Skeletal muscle cell (primary cell): Measurements from ENCODE around the gene STT3A.
A peak's percentile ranks its signal among the peaks of the same experiment; 100 is the strongest.
"Not testable (repeated sequence)": the region's sequence is repeated elsewhere in the genome, so short reads cannot be mapped to it uniquely, and the experiment has no call there.

Experiments used
- DNase-seq: peaks from one replicate; pipeline ENCODE4 v3.0.0-alpha.2; 2010; ENCODE audit warnings: low read depth
- H3K4me3 ChIP-seq: 2 replicates; pipeline ENCODE4 v1.5.1; 2011; ENCODE audit warnings: low read depth, mild to moderate bottlenecking, control low read depth, low read length, moderate library complexity

STT3A gene

DNA sequence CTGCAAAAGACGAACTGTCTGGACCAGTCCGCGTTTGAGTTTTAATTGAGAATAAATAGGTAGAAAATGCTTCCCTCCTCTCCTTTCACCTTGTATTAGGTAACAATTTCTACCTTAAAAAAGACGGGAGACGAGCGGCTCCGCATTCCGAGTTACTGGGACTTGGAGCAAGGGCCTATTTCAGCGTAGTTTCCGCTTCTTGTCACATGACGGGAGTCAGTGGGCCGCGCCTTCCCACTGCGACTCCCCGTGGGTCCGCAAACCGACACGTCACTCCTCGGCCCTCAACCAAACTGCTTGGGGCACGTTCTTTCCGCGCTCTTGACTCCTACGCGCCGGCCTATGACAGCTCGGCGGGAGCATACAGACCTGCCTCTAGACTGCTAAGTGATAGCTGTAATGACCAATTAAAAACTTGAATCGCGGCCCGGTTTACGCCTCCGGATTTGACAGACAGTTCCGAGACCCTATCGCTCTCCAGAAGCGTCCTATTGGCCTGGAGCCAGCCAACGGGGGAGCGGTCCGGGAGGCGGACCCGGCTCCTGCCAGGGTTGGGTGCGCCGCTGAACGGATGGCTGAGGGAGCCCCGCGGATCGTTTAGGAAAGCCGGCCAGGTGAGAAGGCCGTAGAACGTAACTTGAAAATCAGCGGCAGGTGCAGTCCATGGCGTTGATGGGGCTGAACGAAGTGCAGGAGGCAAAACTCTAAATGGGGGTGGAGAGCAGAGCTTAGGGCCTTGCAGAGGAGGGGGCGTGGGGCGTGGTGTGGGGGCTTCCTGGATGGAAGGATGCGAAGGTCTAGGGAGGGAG is at the start of gene STT3A:
Gene STT3A (plus strand): TSS at position 548 of the 809 bp plus-strand sequence. CDS start 3,064 bp downstream, outside the sequence.
- peak within 1 kb of the TSS; percentile 84 for H3K4me3 ChIP-seq
- DNase-seq = peak; percentile 100

DNA sequence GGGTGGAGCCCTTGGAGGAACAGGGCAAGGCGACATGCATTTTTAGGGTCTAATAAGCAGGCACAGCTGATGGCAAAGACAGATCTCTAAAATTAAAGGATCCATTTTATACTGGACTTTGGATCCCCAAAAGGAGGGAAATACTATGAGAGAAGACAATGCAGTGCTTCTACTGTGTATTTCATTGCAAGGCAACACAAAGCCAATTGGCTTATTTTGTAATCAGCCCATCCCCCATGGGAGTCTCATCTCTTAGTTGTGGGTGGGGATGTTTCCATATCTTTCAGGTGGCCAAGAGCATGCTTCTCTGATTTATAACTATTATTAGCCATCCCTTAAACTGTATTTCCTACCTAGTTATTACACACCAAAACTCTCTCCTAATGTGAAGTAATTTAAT is 41.9 kb upstream of the STT3A start:
- DNase-seq = no peak
- no peak overlapping the region for H3K4me3 ChIP-seq

DNA sequence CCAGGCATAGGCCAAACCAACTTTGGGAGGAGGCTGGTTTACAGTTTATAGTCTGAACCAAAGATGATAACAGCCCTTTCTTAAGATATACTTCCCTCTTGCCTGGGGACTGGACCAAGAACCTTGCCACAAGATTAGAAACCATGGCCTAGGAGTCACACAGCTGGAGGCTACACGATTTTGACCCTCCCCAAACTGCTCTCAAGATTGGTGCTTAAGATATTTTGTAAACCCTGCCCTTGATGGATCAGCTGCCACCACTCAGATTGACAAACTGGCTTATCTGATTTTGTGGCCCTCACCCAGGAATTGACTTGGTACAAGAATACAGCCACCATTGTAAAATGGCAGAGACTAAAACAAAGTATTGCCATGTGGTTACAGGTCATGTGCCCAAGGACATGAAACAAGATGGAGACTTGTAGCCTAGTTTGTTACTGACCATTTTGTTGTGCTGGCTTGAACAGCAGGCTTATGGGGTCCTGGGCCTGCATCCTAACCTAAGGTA is 40.8 kb upstream of the STT3A start:
- no peak overlapping the region for H3K4me3 ChIP-seq

DNA sequence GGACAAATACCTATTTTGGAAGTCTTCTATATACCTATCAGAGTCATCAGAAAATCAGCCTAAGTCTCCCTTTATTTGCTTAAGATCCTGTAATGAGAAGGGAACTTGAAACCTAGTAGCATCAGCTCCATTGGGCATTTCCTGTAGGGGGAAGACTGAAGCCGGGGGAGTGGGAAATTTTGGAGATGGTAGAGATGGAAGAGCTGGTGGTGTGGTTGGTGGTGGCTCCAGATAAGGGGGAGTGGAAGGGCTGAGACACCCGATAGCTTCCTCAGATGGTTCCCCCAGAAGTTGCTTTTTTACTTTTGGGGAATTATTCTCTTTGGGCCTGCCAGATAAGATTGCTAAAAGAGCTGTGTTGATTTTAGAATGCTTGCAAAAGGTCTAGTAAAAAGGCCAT is 39.7 kb upstream of the STT3A start:
- DNase-seq = no peak
- H3K4me3 ChIP-seq = no peak overlapping the region

More for the DNA sequence above, 40.8 kb upstream of the STT3A start:
- DNase-seq = no peak

DNA sequence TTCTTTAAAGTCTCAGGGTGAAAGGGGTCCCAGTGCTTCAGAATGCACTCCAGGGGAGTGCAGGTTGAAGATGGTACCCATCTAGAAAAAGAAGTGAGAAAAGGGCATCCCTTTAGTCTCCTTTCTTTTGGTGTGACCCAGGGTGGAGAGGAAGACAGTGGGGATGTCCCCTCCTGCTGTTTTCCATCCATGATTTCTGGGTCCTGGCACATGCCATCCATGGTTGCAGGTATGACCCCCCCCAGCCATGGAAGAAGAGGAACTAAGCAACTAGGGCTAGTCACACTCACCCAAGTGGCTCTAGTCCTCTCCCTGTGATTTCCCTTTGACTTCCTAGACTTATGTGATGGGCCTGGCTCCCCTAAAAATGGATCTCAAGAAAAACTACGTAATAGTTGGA is 39.3 kb upstream of the STT3A start:
- H3K4me3 ChIP-seq = no peak overlapping the region
- no peak for DNase-seq

DNA sequence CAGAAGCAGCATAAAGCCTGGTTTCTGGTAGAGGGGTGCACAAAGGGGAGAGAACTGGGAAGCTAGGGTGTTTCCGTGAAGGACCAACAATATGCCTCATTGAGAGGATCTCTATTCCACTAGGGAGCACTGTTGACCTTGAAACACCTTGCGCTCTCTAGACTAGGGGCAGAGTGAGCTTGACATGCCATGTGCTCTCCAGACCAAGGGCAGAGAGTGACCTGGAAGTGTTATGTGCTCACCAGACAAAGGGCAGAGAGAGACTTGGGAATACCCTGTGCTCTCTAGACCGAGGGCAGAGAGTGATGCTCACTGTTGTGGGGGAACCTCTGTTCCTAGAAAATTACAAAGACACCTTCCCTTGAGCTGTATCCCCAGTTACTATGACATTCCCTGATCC is 38.6 kb upstream of the STT3A start:
- no peak overlapping the region for H3K4me3 ChIP-seq
- DNase-seq = no peak

DNA sequence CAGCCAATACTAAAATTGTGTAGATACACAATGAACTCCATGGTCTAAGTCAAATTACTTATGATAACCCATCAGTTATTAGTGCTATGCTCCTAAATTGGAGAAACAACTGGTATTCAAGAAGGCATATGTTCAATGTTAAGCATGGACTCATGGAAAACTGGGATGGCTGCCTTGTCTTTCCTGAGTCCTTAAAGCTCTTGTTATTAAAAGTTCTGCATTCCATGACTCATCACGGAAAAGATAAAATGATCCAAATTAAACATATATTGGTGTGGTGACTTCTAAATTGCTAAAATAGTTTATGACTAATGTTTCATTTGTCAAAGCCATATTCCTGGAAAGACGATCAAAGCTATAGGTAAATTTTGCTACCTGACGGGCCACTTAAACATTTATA is 32.8 kb upstream of the STT3A start:
- H3K4me3 ChIP-seq = no peak overlapping the region
- no peak for DNase-seq

DNA sequence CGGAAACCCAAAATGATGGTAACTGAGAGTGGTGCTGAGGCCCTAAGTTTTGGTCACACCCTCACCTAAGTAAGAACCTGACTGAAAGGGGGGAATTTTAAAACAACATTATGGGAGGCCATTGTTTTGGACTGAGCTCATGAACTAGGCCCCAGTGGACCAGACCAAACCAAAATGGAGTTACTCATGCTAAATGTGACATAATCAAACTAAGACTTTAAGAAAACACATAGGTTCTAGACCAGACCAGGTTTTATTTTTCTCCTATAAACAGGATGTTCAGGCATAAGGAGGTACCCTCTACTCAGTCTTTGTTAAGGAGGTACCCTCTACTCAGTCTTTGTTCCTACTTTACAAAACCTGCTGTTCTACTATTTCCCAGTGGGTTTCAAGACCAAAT is 30.7 kb upstream of the STT3A start:
- H3K4me3 ChIP-seq = no peak overlapping the region
- no peak for DNase-seq

DNA sequence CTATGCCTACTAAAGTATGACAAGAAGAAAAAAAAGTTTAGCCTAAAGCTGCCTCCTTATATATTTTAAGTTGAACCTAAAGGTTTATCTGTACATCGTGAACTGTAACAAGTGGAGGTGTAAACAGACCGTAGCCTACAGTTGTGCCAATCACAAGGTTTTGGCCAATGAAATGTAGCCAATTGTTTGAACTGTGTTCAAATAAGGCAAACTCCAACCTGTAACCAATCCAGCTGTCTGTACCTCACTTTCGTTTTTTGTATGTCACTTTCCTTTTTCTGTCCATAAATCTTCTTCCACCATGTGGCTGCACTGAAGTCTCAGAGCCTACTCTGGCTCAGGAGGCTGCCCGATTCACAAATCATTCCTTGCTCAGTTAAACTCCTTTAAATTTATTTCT is 30.2 kb upstream of the STT3A start:
- H3K4me3 ChIP-seq = no peak overlapping the region
- DNase-seq = no peak

DNA sequence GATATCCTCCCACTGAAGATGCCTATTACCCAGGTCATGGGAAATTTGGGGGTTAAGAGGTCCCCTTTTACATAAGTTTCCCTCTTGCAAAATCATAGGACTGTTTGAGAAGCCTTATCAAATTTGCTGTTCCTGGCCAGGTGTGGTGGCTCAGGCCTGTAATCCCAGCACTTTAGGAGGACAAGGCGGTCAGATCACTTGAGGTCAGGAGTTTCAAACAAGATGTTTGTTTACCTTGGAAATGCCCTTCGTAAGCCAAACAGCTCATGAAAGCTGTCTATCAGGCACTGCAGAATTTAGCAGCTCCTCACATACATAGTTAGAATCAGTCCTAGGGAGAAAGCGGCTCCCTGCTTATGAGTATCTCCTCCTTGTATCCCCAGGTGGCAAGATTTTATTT is 28.3 kb upstream of the STT3A start:
- no peak overlapping the region for H3K4me3 ChIP-seq
- DNase-seq = no peak

DNA sequence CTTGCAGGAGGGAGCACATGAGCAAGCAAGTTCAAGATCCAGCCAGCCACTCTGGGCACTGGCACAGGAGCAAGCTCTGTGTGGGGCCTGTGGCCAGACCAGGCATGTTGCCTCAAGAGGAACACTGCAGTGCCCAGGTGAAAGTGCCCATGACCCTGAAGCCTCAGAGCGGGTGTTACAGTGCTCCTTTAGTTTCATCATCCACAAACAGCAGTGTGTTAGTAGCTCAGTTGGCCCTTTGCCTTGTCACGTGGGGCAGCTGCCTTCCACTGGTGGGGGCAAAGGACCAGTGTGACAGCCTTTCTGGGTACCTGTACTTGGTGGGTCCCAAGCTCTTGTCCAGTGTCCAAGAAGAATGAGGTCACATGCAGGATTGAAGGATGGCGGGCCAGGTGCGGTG is 26.4 kb upstream of the STT3A start:
- DNase-seq = no peak
- H3K4me3 ChIP-seq = no peak overlapping the region

DNA sequence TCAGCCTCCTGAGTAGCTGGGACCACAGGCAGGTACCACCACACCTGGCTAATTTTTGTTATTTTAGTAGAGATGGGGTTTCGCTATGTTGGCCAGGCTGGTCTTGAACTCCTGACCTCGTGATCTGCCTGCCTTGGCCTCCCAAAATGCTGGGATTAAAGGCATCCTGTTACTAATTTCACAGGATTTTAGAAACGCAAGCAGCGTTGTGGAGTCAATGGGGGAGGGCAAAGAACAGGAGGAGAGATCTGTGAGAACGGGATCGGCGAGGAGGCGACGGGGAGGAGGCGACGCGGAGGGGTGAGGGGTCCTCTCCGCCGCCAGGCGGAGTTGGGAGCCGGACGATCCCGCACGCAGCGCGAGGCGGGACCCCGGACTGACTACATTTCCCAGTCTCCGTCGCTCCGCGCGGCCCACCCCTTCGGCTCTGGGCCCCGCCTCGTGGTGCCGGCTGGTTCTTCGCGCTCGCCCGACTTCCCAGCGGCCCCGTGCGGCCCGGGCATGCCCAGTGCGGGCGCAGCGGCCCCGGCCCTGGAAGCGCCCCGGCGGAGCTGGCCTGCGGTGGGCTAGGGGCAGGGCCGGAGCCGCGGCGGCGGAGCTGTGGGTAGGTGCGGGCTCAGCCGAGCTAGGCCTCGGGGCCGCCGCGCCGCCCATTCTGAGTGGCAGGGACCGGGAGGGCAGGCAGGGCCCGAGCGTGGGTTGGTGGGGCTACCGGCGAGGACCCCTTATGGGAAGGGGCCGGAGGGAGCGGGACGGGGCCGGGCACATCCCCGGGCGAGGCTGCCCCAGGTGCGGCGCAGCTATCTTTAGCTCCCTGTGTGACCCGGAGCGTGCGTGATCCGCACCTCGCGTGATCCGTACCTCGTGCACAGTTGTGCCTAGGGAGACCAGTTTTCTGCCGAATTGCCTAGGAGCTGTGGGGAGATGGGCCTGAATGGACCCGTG is 23.4 kb upstream of the STT3A start, which contains the start of gene EI24:
Gene EI24 (plus strand): TSS at position 508 of the 945 bp plus-strand sequence. CDS start 3,051 bp downstream, outside the sequence.
- peak within 1 kb of the TSS; percentile 80 for H3K4me3 ChIP-seq

DNA sequence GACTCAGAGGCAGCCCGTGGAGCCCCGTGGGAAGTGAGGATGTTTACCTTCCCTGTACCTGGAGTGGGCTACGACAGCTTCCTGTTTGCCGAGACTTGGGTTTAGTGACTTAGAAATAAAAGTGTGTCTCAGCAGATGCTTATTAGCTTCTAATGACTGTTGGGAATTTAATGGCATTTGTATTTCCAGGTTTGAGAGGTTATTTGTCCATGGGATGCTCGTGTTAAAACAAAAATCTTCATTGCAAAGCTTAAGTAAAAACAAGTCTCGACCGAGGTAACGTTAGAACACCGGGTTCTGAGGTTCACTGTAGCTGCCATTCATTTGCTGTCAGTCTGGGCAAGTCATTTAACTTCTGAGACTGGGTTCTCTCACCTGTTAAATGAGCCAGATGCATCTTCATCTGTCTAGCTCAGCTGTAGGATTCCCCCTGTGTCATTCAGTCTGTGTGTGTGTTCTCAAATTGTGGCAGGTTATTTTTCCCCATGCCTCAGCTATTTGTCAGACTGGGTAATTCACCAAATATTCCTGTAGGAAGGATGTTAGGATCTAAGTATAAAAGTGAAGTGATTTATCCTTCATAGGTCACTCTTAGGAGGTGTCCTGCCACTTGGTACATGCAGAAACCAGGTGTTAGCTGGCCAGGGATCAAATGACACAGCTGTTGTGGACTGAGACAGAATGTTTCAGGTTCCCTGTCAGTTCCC is 22.6 kb upstream of the STT3A start:
- DNase-seq = no peak
- H3K4me3 ChIP-seq = peak overlapping the region; percentile 80

More for the DNA sequence above, 23.4 kb upstream of the STT3A start, which contains the start of gene EI24:
- peak; percentile 76 for DNase-seq

DNA sequence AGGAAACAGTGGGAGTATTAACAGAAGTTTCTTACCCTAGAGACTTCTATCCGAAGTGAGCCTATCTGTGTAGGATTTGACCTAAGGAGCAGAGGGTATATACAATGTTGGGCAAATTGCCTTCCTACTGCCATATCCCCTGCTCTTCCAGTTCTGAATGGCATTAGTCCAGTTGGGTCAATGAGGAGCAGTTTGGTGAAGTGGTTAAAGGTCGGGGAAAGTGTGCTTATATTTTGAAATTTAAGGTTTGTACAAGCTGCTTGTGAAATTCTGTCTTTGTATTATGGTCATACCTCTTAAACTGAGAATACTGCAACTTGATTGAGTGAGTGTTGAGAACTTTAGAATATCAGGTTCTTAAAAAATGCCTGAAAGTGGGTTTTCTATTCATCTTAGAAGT is 21.7 kb upstream of the STT3A start:
- no peak for DNase-seq
- no peak overlapping the region for H3K4me3 ChIP-seq

DNA sequence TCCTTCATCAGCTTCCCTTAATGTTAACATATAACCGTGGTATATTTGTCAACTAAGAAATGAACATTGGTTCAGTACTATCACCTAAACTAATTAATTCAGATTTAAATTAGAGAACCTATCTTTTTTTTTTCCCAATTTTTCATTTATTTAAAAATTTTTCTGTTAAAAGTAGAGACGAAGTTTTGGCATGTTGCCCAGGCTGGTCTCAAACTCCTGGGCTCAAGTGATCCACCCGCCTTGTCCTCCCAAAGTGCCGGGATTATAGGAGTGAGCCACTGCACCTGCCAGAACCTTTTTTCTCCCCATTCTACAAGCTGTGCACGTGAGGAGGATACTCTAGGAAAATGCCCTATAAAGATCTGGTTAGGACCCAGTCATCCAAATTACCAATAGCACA is 19.7 kb upstream of the STT3A start:
- no peak for DNase-seq
- H3K4me3 ChIP-seq = no peak overlapping the region

DNA sequence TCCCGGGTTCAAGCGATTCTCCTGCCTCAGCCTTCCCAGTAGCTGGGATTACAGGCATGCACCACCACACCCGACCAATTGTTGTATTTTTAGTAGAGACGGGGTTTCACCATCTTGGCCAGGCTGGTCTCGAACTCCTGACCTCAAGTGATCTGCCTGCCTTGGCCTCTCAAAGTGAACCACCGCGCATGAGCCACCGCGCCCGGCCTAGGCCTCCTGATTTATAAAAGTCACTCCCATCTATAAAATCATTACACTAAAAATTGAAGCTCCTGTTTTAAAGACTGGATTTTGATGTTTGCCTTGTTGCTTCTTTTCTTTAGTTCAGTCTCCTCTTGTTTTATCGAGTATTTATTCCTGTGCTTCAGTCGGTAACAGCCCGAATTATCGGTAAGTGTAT is 15.5 kb upstream of the STT3A start:
- not testable (repeated sequence) for DNase-seq, H3K4me3 ChIP-seq

DNA sequence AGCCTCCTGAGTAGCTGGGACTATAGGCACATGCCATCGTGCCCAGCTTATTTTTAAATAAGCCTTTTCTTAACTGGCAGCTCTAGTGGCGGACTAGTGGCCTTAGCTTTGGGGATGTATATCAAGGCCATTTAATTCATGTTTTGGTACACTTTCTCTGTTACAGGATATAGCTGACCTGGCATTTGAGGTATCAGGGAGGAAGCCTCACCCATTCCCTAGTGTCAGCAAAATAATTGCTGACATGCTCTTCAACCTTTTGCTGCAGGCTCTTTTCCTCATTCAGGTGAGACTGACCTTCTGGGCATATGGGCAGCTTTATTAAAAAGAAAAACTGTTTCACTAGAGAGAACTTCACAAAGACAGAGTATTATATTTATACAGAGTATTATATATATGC is 13.9 kb upstream of the STT3A start:
- no peak overlapping the region for H3K4me3 ChIP-seq
- DNase-seq = no peak

DNA sequence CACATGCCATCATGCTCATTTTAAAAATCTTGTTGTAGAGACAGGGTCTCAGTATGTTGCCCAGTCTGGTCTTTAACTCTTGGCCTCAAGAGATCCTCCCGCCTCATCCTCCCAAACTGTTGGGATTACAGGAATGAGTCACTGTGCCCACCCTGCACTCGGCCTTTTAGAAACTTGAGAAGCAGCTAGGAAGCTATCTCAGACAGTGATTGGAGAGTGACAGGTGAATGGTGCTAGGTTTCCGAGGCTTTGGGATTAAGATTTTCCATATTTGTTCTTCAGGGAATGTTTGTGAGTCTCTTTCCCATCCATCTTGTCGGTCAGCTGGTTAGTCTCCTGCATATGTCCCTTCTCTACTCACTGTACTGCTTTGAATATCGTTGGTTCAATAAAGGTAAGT is 12.8 kb upstream of the STT3A start:
- no peak for DNase-seq
- no peak overlapping the region for H3K4me3 ChIP-seq

DNA sequence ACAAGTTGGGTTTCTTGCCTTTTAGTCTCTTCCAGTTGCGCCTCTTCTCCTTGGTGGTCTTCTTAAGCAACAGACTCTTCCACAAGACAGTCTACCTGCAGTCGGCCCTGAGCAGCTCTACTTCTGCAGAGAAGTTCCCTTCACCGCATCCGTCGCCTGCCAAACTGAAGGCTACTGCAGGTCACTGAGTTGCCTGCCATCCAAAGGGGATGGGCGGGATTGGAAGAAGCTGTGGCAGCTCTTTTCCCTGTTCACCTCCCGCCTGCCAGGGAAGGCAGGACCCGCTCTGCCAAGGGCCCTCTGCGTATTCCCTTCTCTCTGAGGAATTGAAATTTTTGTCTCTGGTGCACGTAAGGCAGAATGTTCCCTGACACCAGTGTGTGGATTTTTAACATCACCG is 9.2 kb upstream of the STT3A start:
- no peak overlapping the region for H3K4me3 ChIP-seq
- DNase-seq = no peak

DNA sequence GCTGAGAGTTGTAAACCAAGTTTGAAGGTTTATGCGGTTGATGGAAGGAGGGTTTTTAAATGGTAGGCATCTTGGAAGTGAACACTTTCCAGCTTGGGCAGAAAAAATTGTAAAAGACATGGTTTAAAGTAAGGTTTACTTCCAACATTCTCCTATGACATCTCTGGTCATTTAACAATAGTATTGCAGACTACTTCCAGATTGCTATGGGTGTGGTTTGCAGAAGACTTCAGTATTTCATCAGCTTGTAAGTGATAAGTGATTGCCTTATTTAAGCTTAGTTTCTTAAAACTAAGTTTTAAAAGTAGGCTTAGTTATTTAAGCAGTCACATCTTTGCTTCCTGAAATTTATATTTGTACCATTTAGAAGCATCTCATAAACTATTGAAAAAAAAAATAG is 7.2 kb upstream of the STT3A start:
- H3K4me3 ChIP-seq = no peak overlapping the region
- DNase-seq = no peak
